Upper lobe of right lung (tissue), 1 donor: ENCODE data around the gene SCAPER. TPM values are rescaled to one million over a fixed set of nuclear protein-coding genes. Genes with fewer than 3 reads are reported as not detected.
"Not testable (repeated sequence)": the region's sequence is repeated elsewhere in the genome, so short reads cannot be mapped to it uniquely, and the experiment has no call there.

Experiments
- ATAC-seq: fragments of 200-7000 bp; cut with Tn5 transposase; one replicate; pipeline ENCODE4 v1.9.1; 2020; ENCODE audit warnings: mild to moderate bottlenecking, moderate library complexity
- DNase-seq: peaks from one replicate; pipeline ENCODE4 v3.0.0-alpha.2; 2020
- H3K27ac ChIP-seq: fragments of 200-600 bp; one replicate; pipeline ENCODE4 v1.8.0; 2022
- H3K27me3 ChIP-seq: fragments of 200-600 bp; one replicate; pipeline ENCODE4 v1.8.0; 2022; ENCODE audit warnings: mild to moderate bottlenecking
- H3K36me3 ChIP-seq: fragments of 200-600 bp; one replicate; pipeline ENCODE4 v1.8.0; 2022
- H3K4me1 ChIP-seq: fragments of 200-600 bp; one replicate; pipeline ENCODE4 v1.8.0; 2022
- H3K4me3 ChIP-seq: fragments of 200-600 bp; one replicate; pipeline ENCODE4 v1.8.0; 2022; ENCODE audit warnings: mild to moderate bottlenecking
- H3K9me3 ChIP-seq: fragments of 200-600 bp; one replicate; pipeline ENCODE4 v1.8.0; 2022
- CTCF ChIP-seq: fragments of 200-600 bp; IDR thresholded peaks from one replicate; pipeline ENCODE4 v1.8.0; 2022; ENCODE audit warnings: antibody characterized with exemption
- intact Hi-C: fragments of 100-400 bp; cut with DNase I; formaldehyde crosslinking; loops from one replicate; pipeline ENCODE4 v1.11.0; 2022
- total RNA-seq: library from RNA; stranded (reverse); fragmentation: NEBNext Ultra II Directional; extraction: Animal tissue kit (Norgen Biotek cat#: 25700); gene quantifications from one replicate; pipeline ENCODE4 v1.2.1, GENCODE V29; 2021
- donor health status: DM: no; HTN: yes; CAD: no; lungs with severe emphysema.

Gene SCAPER
- total RNA-seq, 1 donor from 2014 or later, result 44.3 TPM

- no peaks in the 10 kb centered on the region for H3K4me1 ChIP-seq
- no peak overlapping the region for H3K4me3 ChIP-seq
- no peaks in the 10 kb centered on the region for H3K9me3 ChIP-seq
- DNase-seq (no peak), ATAC-seq (no peak)
- intact Hi-C loops, result no loop called here
- no peaks in the 10 kb centered on the region for H3K36me3 ChIP-seq
- no peak overlapping the region for H3K27ac ChIP-seq
- no peak for TF ChIP-seq CTCF
- H3K27me3 ChIP-seq, result peaks cover 37% of the 10 kb centered on the region
Observed at GRCh38 chr15:76321602-76322001, 583.5 kb downstream of the SCAPER start.

- DNase-seq (no peak), ATAC-seq (no peak)
- Histone ChIP-seq H3K36me3 (no peaks in the 10 kb centered on the region), H3K27ac (no peak overlapping the region), H3K4me1 (no peaks in the 10 kb centered on the region), H3K4me3 (no peak overlapping the region), H3K27me3 (peaks cover 36% of the 10 kb centered on the region), H3K9me3 (no peaks in the 10 kb centered on the region)
- no peak for TF ChIP-seq CTCF
- intact Hi-C loops, result no loop called here
Observed at GRCh38 chr15:76321171-76321570, 584.0 kb downstream of the SCAPER start.

- no peaks in the 10 kb centered on the region for H3K9me3 ChIP-seq
- H3K4me3 ChIP-seq, result no peak overlapping the region
- H3K36me3 ChIP-seq, result no peaks in the 10 kb centered on the region
- no peaks in the 10 kb centered on the region for H3K4me1 ChIP-seq
- H3K27ac ChIP-seq, result no peak overlapping the region
- peaks cover 24% of the 10 kb centered on the region for H3K27me3 ChIP-seq
- intact Hi-C loops, result no loop called here
- ATAC-seq, result no peak
- no peak for DNase-seq
- TF ChIP-seq CTCF, result no peak
Observed at GRCh38 chr15:76320012-76320411, 585.1 kb downstream of the SCAPER start.

- H3K4me3 ChIP-seq, result no peak overlapping the region
- DNase-seq (no peak), ATAC-seq (no peak)
- H3K4me1 ChIP-seq, result peaks cover 9% of the 10 kb centered on the region
- TF ChIP-seq CTCF, result no peak
- H3K36me3 ChIP-seq, result no peaks in the 10 kb centered on the region
- H3K27ac ChIP-seq, result no peak overlapping the region
- H3K27me3 ChIP-seq, result no peaks in the 10 kb centered on the region
- intact Hi-C loops, result no loop called here
- no peaks in the 10 kb centered on the region for H3K9me3 ChIP-seq
Observed at GRCh38 chr15:76313731-76314130, 591.4 kb downstream of the SCAPER start.

- ATAC-seq, DNase-seq, H3K4me1 ChIP-seq, H3K27me3 ChIP-seq, H3K4me3 ChIP-seq, intact Hi-C loops, H3K27ac ChIP-seq, H3K36me3 ChIP-seq, H3K9me3 ChIP-seq: not testable (repeated sequence)
Observed at GRCh38 chr15:76313175-76313567, 592.0 kb downstream of the SCAPER start.

GRCh38 chr15:76312540-76313174 is 592.5 kb downstream of the SCAPER start:
- Histone ChIP-seq H3K9me3 (no peaks in the 10 kb centered on the region), H3K36me3 (no peaks in the 10 kb centered on the region), H3K27ac (no peak overlapping the region), H3K4me3 (no peak overlapping the region), H3K4me1 (peaks cover 9% of the 10 kb centered on the region), H3K27me3 (no peaks in the 10 kb centered on the region)
- TF ChIP-seq CTCF, result no peak
- no peak for ATAC-seq
- intact Hi-C loops, result no loop called here
- DNase-seq, result no peak
